ENCODE measurements around the gene IFT81. TPM values are rescaled to one million over a fixed set of nuclear protein-coding genes. Genes with fewer than 3 reads are reported as not detected.

Gene IFT81
- total and polyA plus RNA-seq, 2 experiments from 2014 or later, result 17.5 to 22.3 TPM

- no peak for TF ChIP-seq ZNF462 (CRISPR knock-in tag; IDR thresholded peaks at IDR 0.05)
- no peak for TF ChIP-seq EZH2phosphoT487 (IDR thresholded peaks at IDR 0.05; ENCODE audit: unreplicated experiment)
These were observed 142.3 kb downstream of the IFT81 start (continued) for GRCh38 chr12:110266381-110266960.

GRCh38 chr12:110266980-110267620, 142.9 kb downstream of the IFT81 start:
- H4K20me1 ChIP-seq (replicated peaks; ENCODE audit: insufficient read depth), result no peaks in the 10 kb centered on the region
- no peak overlapping the region for H3K4me3 Mint-ChIP-seq
- H3K36me3 Mint-ChIP-seq (ENCODE audit: low read depth), result no peaks in the 10 kb centered on the region
- H3K79me2 ChIP-seq (replicated peaks; ENCODE audit: insufficient read depth), result no peaks in the 10 kb centered on the region
- H3K27me3 Mint-ChIP-seq (ENCODE audit: insufficient read depth, low read depth, poor library complexity), result peaks cover 6% of the 10 kb centered on the region
- no peaks in the 10 kb centered on the region for H3K27me3 ChIP-seq (ENCODE audit: insufficient read depth)
- ATAC-seq (peak; percentile 21), DNase-seq (ENCODE audit: low spot score) (no peak)
- H2AFZ ChIP-seq, result peak overlapping the region; percentile 66; the same call in 1 of the 2 replicates
- no peaks in the 10 kb centered on the region for H3K9me2 ChIP-seq (ENCODE audit: insufficient read depth)
- no peak overlapping the region for H3K4me2 ChIP-seq
- H3F3A ChIP-seq (replicated peaks; ENCODE audit: low read depth), result no peaks in the 10 kb centered on the region
- no peak overlapping the region for H3K27ac Mint-ChIP-seq
- H3K36me3 ChIP-seq (ENCODE audit: insufficient read depth), result no peaks in the 10 kb centered on the region
- H3K4me3 ChIP-seq, result no peak overlapping the region
- H3K27ac ChIP-seq (ENCODE audit: low read depth), result no peak overlapping the region
- H3K9me3 Mint-ChIP-seq, result no peaks in the 10 kb centered on the region; the same call in 2 of the 3 replicates
- peaks cover 27% of the 10 kb centered on the region for H3K4me1 ChIP-seq (ENCODE audit: insufficient read depth)
- H3K4me1 Mint-ChIP-seq, result peaks cover 38% of the 10 kb centered on the region
- no peak for TF ChIP-seq EZH2phosphoT487 (IDR thresholded peaks at IDR 0.05; ENCODE audit: unreplicated experiment)
- no peak for TF ChIP-seq ZNF114 (CRISPR knock-in tag; IDR thresholded peaks at IDR 0.05)
- no peak for TF ChIP-seq CTCF (conservative IDR thresholded peaks at IDR 0.05; ENCODE audit: low read depth in 2 of 2)
- TF ChIP-seq CREB1 (CRISPR knock-in tag; IDR thresholded peaks at IDR 0.05; ENCODE audit: low read depth), result no peak
- TF ChIP-seq STAT1 (IDR thresholded peaks at IDR 0.05; ENCODE audit: unreplicated experiment), result no peak
- TF ChIP-seq JUNB (IDR thresholded peaks at IDR 0.05; ENCODE audit: unreplicated experiment), result no peak
- TF ChIP-seq POLR2AphosphoS5 (IDR thresholded peaks at IDR 0.05; ENCODE audit: low read depth), result no peak
- no peak for TF ChIP-seq ETS1 (IDR thresholded peaks at IDR 0.05)
- TF ChIP-seq ZNF331 (CRISPR knock-in tag; IDR thresholded peaks at IDR 0.05; ENCODE audit: low read depth), result no peak
- TF ChIP-seq EZH2 (IDR thresholded peaks at IDR 0.05; ENCODE audit: low read depth, unreplicated experiment), result no peak
- TF ChIP-seq NANOG (IDR thresholded peaks at IDR 0.05; ENCODE audit: borderline replicate concordance), result no peak

Measured in GM23338 (cell line).